CD4-positive, alpha-beta T cell treated with Interleukin-21 for 1 hour (primary cell): ENCODE measurements around the gene NTMT1.
A peak's percentile ranks its signal among the peaks of the same experiment; 100 is the strongest.
"Not testable (repeated sequence)": the region's sequence is repeated elsewhere in the genome, so short reads cannot be mapped to it uniquely, and the experiment has no call there.

Source experiments
- DNase-seq: peaks from one replicate; pipeline ENCODE4 v3.0.0-alpha.2; 2020

Gene NTMT1

DNA sequence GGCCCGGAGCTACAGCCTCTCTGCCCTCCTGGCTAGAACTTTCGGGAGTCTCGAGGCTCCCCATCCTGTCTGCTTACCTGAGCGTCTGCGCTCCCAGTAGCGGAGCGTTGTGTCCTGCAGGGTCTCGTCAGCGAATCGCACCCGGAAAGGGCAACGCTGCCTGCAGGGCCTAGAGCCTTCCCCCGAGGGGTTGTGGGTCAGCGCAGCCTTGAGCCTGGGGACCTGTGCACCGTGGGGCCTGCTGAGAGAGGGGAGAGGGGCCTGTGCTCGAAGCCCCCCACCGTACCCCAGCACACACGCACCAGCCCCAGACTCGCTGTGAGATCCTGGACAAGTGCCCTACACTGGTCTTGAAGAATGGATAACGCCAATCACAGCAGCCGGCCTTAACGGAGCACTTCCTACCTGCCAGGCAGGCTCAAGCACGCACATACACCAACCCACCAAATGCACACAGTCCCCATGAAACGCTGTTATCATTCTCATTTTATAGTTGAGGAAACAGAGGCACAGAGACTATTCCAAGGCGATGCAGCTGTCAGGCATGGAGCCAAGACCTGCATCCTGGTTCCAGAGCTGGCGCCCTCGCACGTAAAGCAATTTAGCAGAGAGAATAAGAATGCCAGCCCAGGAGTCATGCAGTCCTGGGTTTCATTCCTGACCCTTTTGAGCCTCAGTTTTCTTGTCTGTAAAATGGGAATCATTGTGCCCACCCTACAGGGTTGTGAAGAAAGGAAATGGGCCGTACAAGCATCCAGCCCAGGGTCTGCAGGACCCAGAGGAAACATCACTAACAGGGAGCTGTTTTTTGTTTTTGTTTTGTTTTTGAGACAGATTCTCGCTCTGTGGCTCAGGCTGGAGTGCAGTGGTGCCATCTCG, 10.3 kb upstream of the NTMT1 start:
- DNase-seq: no peak

DNA sequence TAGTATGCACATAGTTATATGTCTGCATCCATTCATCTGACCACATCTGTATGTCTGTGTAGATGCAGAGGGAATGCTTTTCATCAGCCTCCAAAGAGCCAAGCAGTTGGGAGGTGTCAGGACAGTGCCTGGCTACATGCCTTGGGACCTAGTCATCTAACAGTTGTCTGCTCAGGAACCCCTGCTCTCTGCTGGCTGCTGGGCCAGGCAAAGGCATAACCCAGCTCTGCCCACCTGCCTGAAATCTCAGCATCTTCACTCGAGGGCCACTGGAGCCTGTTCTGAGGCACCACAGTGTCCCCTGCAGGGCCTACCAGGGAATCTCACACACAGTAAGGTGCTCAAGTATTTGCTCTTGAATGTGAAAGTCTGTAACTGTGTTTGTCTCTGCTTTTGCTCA, 8.8 kb upstream of the NTMT1 start:
- DNase-seq: no peak

DNA sequence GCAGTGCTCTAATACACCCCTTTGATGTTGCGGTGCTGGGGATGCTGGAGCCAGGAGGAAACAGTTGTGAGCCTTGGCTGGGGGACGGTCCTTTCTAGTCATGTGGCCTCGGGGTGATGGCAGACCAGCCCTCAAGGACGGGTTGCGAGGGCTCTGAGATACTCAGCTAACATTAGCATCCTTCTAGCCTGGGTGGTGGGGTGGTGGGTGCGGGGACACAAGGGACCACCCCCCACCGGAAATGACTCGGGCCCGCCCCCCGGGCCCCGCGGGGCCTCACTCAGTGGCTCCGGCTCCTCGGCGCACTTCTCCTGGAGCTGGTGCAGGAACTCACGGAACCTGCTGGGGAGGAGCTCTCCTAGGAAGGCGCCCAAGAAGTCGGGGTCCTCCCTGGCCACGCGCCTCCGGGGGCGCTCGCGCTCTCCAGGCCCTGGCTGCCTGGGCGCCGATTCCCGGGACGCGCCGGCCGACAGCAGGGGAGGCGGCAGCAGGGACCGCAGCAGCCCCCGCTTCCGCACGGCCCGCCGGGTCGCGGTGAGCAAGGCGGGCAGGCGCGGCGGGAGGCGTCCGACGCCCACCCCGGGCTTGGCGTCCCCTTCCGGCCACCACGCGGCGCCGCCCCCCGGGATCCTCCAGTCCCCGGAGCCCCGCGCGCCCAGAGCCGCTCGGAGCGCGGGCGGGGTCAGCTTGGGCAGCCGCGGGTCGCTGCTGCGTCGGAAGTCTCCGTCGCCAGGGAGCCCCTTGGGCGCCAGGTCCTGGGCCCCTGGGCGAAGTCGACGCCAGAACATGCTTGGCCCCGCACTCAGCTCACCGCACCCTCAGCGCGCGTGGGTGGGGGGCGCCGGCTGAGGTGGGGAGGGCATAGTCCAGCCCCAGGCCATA, 5.9 kb upstream of the NTMT1 start:
- no peak for DNase-seq

DNA sequence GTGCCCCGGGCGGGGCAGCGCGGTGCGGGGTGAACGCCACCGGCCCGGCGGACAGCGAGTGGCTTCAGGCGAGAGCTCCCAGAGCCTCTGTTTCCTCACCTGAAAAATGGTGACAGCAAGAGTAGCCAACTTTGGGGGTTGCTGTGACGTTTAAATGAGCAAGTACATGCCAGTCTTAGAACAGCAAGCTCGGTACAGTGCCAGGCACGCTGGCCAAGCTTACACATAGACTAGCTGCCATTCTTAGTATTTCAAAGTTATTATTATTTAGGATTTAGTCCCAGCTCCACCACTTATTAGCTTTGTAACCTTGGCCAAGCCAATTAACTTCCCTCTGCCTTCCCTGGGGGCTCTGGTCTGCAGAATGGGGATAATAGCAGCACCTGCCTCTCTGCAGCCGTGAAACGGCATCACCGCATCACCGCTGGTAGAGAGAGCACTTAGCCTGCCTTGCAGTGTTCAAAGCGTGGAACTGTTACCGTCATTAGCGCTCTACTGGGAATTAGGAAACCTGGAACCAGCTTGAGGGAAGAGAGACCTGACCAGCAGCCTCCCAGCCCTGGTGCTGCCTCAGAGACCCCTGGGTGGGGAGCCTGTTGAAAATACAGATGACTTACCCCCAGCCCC, 5.2 kb upstream of the NTMT1 start, which contains the start of gene C9orf50:
Gene C9orf50, minus strand, starts transcription at position 433 of the 627 bp plus-strand sequence. CDS start 527 bp downstream, outside the sequence.
- DNase-seq: no peak

DNA sequence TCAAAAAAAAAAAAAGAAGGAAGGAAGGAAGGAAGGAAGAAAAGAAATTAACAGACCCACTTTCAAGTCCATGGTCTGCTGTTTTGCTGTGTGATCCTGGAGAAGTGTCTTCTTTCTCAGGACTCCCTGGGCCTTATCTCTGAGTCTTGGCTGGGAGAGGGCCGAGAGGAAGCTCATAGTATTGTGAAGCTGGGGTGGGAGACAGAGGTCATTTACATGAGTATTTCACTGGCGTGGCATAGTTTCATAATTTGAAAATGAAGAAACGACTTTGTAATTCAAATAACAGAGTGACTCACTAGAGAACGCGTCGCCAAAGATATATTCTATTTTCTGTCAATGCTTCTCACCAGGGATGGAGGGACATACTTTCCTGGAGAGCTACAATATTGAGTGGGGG, 2.6 kb upstream of the NTMT1 start:
- DNase-seq: no peak

DNA sequence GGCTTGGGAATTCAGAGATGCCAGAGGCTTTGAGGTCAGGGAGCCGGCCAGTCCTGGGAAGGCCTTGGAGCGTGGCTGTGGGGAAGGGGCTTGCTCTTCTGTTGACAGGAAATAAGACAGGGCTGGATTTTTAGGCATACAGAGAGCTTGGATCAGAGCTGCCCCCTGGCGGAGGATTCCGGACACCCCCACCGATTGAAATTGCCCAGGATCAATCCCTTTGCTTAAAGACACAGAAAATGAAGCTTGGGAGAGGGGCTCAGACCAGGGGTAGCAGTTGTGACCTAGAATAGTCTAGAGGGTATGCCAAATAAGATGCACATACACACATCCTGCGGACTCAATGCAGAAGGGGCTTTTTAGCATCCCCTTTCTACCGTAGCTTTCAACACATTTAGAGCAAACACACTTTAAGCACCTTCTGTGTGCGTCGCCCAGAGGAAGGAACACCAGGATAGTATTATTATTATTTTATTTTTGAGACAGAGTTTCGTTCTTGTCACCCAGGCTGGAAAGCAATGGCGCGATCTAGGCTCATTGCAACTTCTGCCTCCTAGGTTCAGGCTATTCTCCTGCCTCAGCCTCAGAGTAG, 1.7 kb upstream of the NTMT1 start:
- peak; percentile 75 for DNase-seq

DNA sequence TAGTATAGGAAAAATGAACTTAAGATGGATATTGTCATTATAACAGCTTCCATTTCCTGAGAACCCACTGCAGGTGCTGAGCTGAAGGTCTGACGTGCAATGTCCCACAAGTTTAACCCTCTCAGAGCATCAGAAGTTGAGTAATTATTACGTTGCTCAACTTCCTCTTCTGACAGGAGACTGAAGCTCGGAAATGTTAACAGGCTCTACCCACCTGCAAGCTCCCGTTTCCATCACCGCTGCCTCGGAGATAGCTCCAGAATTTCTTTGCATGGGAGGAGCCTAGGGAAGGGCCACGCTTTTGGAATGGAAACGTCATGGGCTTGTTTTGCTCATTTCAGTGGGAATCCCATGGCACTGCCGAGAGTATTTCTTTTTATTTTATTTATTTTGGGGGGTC, 1.0 kb upstream of the NTMT1 start:
- peak; percentile 49 for DNase-seq

DNA sequence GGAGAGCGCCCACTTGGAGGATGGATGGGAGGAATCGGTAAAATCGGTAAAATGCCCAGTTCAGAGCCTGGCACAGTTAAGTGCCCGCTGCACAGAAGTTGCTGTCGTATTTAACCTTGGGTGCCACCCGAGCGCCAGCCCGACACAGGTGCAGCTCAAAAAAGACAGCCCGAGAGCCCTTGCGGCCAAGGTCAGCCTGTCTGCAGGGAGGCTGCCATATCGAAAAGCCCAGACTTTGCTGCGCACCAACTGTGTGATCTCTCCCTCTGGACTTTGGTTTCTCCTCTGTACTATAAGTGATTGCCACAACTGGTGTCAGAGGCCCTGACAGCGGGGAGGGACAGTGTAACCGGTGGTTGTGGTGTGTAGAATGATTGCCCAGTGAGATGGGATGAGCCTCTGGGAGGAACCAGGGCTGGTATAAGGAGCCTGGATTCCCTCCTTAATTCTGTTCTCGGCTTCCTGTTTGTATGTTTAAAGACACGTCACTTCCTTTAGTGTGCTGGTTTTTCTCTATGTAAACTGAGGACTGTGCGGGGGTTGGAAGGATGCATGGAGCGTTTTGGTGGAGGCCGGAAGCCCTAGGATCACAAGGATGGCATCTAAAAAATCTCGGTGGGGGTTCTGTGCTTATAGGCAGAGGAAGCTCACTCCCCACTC, 792 bp downstream of the NTMT1 start:
- DNase-seq: peak; percentile 42

DNA sequence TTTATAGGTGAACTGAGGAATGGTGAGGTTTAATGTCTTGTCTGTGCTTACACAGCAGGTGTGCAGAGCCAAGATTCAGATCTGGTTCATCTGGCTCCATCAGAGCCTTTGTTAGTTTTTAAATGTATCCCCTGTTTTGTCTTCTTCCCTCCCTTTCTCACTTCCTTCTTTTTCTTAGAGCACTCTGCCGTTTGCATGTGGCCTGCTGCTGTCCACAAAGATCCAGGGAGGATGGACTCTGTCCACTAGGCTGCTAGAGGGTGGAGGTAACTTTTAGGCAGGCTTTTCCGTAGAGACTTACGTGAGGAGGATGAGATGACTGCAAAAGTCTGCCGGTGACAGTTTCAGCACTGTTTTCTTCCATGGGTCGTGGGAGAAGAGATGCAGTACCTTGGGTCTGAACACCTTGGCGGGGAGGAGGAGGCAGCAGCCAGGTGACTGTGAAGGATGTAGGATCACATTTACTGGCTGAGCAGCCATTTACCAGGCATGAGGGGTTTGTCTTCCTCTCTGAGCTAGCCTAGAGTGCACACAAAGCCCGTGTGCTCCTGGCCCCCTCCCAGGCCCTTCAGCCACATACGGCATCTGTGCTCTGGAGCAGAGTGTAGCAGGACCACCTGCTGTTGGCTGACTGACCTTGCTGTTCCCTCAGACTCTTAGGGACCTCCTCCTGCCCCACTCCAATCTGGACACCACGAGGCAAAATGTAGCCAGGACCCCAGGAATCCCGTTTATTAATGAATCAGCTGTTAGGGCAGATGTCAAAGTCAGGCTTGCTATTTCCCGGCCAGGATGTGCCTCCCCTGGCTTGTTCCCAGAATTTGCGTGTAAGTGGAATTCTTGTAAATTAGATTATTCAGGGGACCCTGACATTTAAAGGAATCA, 1.8 kb downstream of the NTMT1 start:
- DNase-seq: no peak

DNA sequence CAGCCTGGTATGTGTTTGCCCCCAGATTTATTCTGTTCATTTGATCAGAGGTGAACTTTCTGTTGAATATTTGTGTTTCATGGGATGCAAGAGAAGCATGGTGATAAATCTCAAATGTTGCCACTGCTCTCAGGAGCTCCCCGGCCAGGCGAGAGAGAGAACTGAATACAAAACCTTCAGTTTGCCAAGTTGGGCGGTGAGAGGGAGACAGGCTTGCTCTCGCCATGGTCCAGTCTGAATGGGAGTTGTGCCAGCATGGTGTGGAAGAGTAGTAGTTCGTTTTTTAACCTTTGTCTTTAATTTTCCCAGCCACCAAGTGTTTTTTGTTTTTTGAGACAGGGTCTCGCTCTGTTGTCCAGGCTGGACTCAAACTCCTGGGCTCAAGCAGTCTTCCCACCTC, 2.7 kb downstream of the NTMT1 start:
- no peak for DNase-seq

DNA sequence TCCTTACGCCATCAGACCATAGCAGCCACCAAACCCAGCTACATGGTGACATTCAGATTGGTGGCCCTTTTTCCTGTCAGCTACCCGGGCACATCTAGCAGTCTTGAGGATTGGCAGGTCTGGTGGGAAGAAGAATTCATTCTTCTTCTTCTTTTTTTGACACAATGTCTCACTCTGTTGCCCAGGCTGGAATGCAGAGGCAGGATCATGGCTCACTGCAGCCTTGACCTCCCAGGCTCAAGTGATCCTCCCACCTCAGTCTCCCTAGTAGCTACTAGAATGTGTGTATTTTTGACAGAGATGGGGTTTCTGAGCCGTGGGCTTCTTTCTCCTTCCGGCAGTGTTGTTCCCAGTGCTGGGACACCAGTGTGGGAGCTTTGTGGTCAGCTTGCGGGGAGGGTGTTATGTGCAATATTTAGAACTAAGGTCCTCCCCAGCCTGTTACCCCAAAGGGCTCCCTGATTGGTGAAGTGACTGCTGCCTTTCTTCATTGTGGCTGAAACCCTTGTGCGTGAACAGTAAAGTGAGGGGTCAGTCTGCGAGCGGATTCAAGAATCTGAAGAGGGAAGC, 3.4 kb downstream of the NTMT1 start:
- no peak for DNase-seq

DNA sequence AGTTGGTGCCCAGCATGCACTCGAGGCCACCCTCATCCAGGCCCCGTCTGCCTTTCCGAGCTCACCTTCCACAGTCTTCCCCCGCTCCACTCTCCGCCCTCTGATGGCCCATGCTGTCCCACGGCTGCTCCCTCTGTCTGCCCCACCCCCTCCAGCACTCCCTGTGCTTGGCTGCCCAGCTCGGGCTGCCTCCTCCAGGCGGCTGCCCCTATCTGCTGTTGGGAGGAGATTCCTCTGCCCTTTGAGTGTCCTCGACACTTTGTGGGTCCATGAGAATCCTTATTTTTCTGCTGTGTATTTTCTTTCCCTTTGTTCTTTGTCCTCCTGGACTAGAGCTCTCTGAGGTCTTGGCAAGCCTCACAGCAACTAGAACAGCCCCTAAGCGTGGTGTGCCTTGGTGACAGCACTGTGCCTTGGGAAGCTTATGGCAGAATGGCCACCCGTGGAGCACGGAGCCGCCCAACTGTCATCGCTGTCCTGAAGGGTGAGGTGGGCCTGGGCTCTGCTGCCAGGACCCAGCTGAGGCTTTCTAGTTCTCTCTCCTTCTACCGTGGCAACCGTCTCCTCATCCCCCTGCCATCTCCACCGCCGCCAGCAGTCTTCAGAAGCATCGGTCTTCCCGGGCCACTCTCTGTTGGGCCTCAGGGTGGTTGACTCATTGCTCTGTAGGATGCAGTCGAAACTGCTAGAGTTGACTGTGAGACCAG, 5.2 kb downstream of the NTMT1 start:
- DNase-seq: no peak

DNA sequence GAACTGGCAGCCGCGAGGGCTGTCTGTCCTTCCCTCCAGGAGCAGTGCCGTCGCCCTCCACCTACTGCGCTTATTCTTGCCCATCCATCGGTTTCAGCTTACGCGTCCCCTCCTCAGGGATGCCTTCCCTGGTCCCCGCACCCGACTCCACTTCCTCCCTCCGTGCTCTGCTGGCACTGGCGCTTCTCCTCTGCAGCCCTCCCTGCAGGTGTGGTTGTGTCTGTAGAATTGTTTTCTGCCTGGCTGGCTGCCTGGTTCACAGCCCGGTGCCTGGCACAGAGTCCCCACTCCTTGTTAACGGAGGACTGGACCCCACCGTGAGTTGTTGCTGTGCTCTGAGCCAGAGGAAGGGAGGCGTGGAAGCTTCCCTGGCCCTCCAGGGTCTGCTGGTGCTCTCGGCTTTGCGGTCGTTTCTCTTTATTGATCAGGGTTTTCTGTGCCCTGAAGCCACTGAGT, 5.7 kb downstream of the NTMT1 start:
- DNase-seq: no peak

DNA sequence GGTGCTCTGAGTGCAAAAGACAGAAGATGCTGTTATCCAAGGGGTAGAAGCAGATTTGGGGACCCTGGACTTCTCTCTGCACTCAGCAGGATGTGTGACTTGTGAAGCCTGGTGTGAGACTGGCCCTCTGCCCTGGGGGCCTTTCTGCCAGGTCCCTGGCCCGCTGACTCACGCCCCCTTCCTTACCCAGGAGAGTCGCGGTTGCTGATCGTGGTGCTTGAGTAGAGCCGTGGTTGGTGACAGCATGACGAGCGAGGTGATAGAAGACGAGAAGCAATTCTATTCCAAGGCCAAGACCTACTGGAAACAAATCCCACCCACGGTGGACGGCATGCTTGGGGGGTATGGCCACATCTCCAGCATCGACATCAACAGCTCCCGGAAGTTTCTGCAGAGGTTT, 6.5 kb downstream of the NTMT1 start:
- DNase-seq: no peak

DNA sequence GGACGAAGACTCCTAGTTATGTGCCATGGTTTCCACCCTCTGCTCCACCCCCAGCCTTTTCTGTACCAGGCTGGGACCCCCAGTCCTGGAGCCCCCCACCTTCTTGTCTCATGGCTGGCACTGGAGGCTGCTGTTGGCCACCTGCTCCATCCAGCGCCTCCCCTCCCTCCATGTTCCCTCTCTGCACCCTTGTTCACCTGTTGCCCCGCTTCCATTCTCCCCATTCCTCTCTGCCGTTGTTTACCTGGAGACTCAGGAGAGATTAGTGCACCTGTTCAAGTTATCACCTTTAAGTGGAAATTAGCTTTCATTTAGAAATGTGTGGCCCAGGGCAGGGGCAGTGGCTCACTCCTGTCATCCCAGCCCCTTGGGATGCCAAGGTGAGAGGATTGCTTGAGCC, 7.2 kb downstream of the NTMT1 start:
- no peak for DNase-seq

DNA sequence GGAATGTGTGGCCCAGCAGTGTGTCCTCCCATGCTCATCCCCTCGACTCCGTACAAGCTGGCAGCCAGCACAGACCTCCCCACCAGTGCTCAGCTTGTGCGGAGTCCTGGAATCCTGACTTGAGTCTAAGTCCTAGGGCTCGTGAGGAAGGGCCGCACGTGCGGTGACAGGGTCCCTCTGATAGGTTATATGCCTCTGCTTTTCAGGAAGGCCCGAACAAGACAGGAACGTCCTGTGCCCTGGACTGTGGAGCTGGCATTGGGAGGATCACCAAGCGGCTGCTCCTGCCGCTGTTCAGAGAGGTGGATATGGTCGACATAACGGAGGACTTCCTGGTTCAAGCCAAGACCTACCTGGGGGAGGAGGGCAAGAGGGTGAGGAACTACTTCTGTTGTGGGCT, 7.9 kb downstream of the NTMT1 start:
- no peak for DNase-seq

DNA sequence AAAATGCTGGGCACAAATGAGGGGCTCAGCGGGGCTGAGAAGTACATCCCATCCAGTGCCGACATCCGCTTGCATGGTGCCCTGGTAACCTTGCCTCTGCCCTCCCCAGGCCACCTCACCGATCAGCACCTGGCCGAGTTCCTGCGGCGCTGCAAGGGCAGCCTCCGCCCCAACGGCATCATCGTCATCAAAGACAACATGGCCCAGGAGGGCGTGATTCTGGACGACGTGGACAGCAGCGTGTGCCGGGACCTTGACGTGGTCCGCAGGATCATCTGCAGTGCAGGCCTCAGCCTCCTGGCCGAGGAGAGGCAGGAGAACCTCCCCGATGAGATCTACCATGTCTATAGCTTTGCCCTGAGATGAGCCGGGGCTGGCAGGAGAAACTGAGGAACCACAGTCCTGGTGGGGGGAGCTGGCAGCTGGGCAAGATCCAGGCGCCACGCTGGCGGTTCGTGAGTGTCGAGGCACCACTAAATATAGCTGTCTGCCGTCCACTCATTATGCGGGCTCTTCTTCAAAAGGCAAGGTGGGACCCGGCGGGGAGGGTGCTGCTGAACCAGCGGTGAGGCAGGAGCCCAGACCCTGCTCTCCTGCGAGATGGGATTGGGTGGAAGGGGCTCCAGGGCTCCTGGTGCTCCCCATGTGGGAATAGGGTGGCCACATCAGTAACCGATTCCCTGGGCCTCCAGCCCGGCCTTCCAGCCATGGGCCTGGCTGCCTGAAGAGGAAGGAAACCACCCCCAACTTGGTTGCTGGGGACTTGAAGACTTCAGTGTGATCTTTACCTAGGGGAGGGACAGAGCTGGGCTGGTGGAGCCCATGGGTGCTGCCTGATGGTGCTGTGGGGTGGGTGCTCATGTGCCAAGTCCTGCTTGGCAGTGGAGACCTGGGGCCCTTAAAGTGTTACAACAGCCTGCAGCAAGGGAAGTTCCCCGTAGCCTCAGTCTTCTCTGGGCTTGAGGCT, 9.4 kb downstream of the NTMT1 start:
- no peak for DNase-seq

DNA sequence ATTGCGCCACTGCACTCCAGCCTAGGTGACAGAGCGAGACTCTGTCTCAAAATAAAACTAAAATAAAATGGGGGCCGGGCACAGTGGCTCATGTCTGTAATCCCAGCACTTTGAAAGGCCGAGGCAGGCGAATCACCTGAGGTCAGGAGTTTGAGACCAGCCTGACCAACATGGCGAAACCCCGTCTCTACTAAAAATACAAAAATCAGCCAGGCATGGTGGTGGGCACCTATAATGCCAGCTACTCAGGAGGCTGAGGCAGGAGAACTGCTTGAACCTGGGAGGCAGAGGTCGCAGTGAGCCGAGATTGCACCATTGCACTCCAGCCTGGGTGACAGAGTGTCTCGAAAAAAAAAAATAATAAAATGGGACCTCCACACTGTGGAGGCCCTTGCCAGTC, 10.4 kb downstream of the NTMT1 start:
- not testable (repeated sequence) for DNase-seq

DNA sequence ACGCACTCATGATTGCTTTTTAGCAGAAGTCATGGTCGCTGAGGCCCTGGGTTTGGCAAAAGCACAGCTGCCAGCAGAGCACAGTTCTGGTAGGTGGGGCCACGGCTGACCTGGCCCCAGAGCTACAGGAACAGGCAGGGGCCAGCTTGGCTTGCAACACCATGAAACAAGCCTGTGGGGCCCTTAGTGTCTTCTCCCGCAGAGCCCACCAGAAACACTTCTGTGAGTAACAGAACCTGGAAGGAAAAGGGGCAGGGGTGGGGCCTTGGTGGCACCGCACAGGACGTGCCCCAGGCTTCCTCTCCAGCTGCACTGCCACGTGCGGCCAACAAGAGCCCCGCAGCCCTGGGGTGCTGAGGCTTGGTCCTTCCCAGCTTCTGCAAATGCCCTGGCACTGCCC, 11.1 kb downstream of the NTMT1 start:
- DNase-seq: no peak
